KMS-11 (cell line): ENCODE results near the gene GAMT.

Source experiments
- H2AFZ ChIP-seq: fragments of 200-600 bp; sonication (generic); 2 replicates; pipeline ENCODE4 v1.6.1; 2016; ENCODE audit warnings: antibody characterized with exemption, mixed run types, low read depth
- H3K27ac ChIP-seq: fragments of 200-600 bp; sonication (generic); 2 replicates; pipeline ENCODE4 v1.6.1; 2016; ENCODE audit warnings: mild to moderate bottlenecking, mixed run types
- H3K27me3 ChIP-seq: fragments of 200-600 bp; sonication (generic); 2 replicates; pipeline ENCODE4 v1.6.1; 2017; ENCODE audit warnings: mild to moderate bottlenecking, low read depth, mixed run types, moderate library complexity; ENCODE audit not compliant: insufficient read depth
- H3K36me3 ChIP-seq: fragments of 200-600 bp; sonication (generic); 2 replicates; pipeline ENCODE4 v1.6.1; 2017; ENCODE audit warnings: mild to moderate bottlenecking, mixed run types; ENCODE audit not compliant: insufficient read depth
- H3K4me1 ChIP-seq: fragments of 200-600 bp; sonication (generic); 2 replicates; pipeline ENCODE4 v1.6.1; 2016; ENCODE audit warnings: mild to moderate bottlenecking, low read depth, mixed run types; ENCODE audit not compliant: poor library complexity, severe bottlenecking
- H3K4me2 ChIP-seq: fragments of 200-600 bp; sonication (generic); 2 replicates; pipeline ENCODE4 v1.7.0; 2016; ENCODE audit warnings: mild to moderate bottlenecking, mixed run types
- H3K4me3 ChIP-seq: fragments of 200-600 bp; sonication (generic); IDR thresholded peaks from 2 replicates; pipeline ENCODE4 v1.6.1; 2017; ENCODE audit warnings: low read depth, low read length, mixed read lengths; ENCODE audit not compliant: insufficient read depth
- H3K79me2 ChIP-seq: fragments of 200-600 bp; sonication (generic); 2 replicates; pipeline ENCODE4 v1.6.1; 2016; ENCODE audit warnings: low read depth, mixed run types; ENCODE audit not compliant: insufficient read depth
- H3K9ac ChIP-seq: fragments of 200-600 bp; sonication (generic); 2 replicates; pipeline ENCODE4 v1.6.1; 2016; ENCODE audit warnings: mild to moderate bottlenecking, mixed run types
- H4K20me1 ChIP-seq: fragments of 200-600 bp; sonication (generic); 2 replicates; pipeline ENCODE4 v1.6.1; 2016; ENCODE audit warnings: mild to moderate bottlenecking, mixed run types; ENCODE audit not compliant: insufficient read depth
- CTCF ChIP-seq: fragments of 200-600 bp; sonication (generic); conservative IDR thresholded peaks from 2 replicates; pipeline ENCODE4 v1.6.1; 2017; ENCODE audit warnings: low read depth, mild to moderate bottlenecking, antibody characterized with exemption, low read length, moderate library complexity, mixed read lengths

GAMT gene

GRCh38 chr19:1423436-1424191 is 22.3 kb upstream of the GAMT start:
- no peak overlapping the region for H3K4me2 ChIP-seq
- no peak overlapping the region for H3K9ac ChIP-seq
- H2AFZ ChIP-seq, result no peak overlapping the region
- H4K20me1 ChIP-seq, result peaks cover 5% of the 10 kb centered on the region; the same call in 1 of the 2 replicates
- H3K27ac ChIP-seq, result no peak overlapping the region
- no peak for TF ChIP-seq CTCF
- peaks cover 42% of the 10 kb centered on the region for H3K79me2 ChIP-seq
- no peaks in the 10 kb centered on the region; the same call in 1 of the 2 replicates for H3K36me3 ChIP-seq
- H3K4me3 ChIP-seq, result no peak overlapping the region
- no peaks in the 10 kb centered on the region for H3K4me1 ChIP-seq
- no peaks in the 10 kb centered on the region for H3K27me3 ChIP-seq

GRCh38 chr19:1422943-1423342 is 21.6 kb upstream of the GAMT start:
- Histone ChIP-seq H3K4me1 (no peaks in the 10 kb centered on the region), H3K4me3 (no peak overlapping the region), H3K27me3 (no peaks in the 10 kb centered on the region), H3K79me2 (peaks cover 49% of the 10 kb centered on the region), H3K9ac (no peak overlapping the region), H3K36me3 (no peaks in the 10 kb centered on the region; the same call in 1 of the 2 replicates), H4K20me1 (peaks cover 5% of the 10 kb centered on the region; the same call in 1 of the 2 replicates), H2AFZ (no peak overlapping the region), H3K4me2 (no peak overlapping the region), H3K27ac (no peak overlapping the region)
- no peak for TF ChIP-seq CTCF

GRCh38 chr19:1422360-1422759 is 21.0 kb upstream of the GAMT start:
- Histone ChIP-seq H3K27me3 (no peaks in the 10 kb centered on the region), H3K79me2 (peaks cover 55% of the 10 kb centered on the region), H3K4me3 (no peak overlapping the region), H3K4me2 (no peak overlapping the region), H2AFZ (no peak overlapping the region), H4K20me1 (peaks cover 10% of the 10 kb centered on the region; the same call in 1 of the 2 replicates), H3K36me3 (no peaks in the 10 kb centered on the region; the same call in 1 of the 2 replicates), H3K27ac (no peak overlapping the region), H3K9ac (no peak overlapping the region), H3K4me1 (no peaks in the 10 kb centered on the region)
- no peak for TF ChIP-seq CTCF

- TF ChIP-seq CTCF, result no peak
- Histone ChIP-seq H3K9ac (no peak overlapping the region), H3K27ac (no peak overlapping the region), H3K36me3 (no peaks in the 10 kb centered on the region; the same call in 1 of the 2 replicates), H3K4me3 (no peak overlapping the region), H4K20me1 (peaks cover 10% of the 10 kb centered on the region; the same call in 1 of the 2 replicates), H3K27me3 (no peaks in the 10 kb centered on the region), H3K4me1 (no peaks in the 10 kb centered on the region), H3K79me2 (peaks cover 59% of the 10 kb centered on the region), H2AFZ (no peak overlapping the region), H3K4me2 (no peak overlapping the region)
These were observed 20.6 kb upstream of the GAMT start for GRCh38 chr19:1421958-1422305.
